HEK293T (cell line): ENCODE results near the gene LHX4.

Source experiments
- ARNT ChIP-seq: fragments of 450-650 bp; IDR thresholded peaks from 2 replicates; pipeline ENCODE4 v1.6.1; 2017; ENCODE audit warnings: mild to moderate bottlenecking
- BHLHE40 ChIP-seq: fragments of 450-650 bp; IDR thresholded peaks from 2 replicates; pipeline ENCODE4 v1.6.1; 2016; ENCODE audit warnings: mild to moderate bottlenecking, moderate library complexity, borderline replicate concordance
- CTBP1 ChIP-seq: fragments of 450-650 bp; IDR thresholded peaks from 2 replicates; pipeline ENCODE4 v1.6.1; 2016; ENCODE audit warnings: borderline replicate concordance
- ELF4 ChIP-seq: fragments of 450-650 bp; IDR thresholded peaks from 2 replicates; pipeline ENCODE4 v1.6.1; 2017; ENCODE audit warnings: antibody characterized with exemption
- FOXA1 ChIP-seq: fragments of 450-650 bp; IDR thresholded peaks from 2 replicates; pipeline ENCODE4 v1.6.1; 2016; ENCODE audit warnings: mild to moderate bottlenecking
- FOXK2 ChIP-seq: fragments of 450-650 bp; IDR thresholded peaks from 2 replicates; pipeline ENCODE4 v1.6.1; 2016; ENCODE audit warnings: mild to moderate bottlenecking
- FOXM1 ChIP-seq: fragments of 450-650 bp; IDR thresholded peaks from 2 replicates; pipeline ENCODE4 v1.6.1; 2017; ENCODE audit warnings: mild to moderate bottlenecking, borderline replicate concordance
- HDGF ChIP-seq: fragments of 450-650 bp; IDR thresholded peaks from 2 replicates; pipeline ENCODE4 v1.6.1; 2017; ENCODE audit warnings: antibody characterized with exemption, borderline replicate concordance
- LEF1 ChIP-seq: fragments of 450-650 bp; IDR thresholded peaks from 2 replicates; pipeline ENCODE4 v1.6.1; 2017; ENCODE audit warnings: mild to moderate bottlenecking, borderline replicate concordance
- SP1 ChIP-seq: fragments of 450-650 bp; IDR thresholded peaks from 2 replicates; pipeline ENCODE4 v1.6.1; 2017
- SUZ12 ChIP-seq: fragments of 450-650 bp; IDR thresholded peaks from 2 replicates; pipeline ENCODE4 v1.6.1; 2016; ENCODE audit warnings: mild to moderate bottlenecking
- ZNF384 ChIP-seq: fragments of 450-650 bp; IDR thresholded peaks from 2 replicates; pipeline ENCODE4 v1.6.1; 2016

GRCh38 chr1:180236698-180237509 lies 6.8 kb downstream of the LHX4 start:
- TF ChIP-seq ELF4 = no peak
- no peak for TF ChIP-seq FOXM1
- no peak for TF ChIP-seq SUZ12
- no peak for TF ChIP-seq ARNT
- no peak for TF ChIP-seq LEF1
- TF ChIP-seq ZNF384 = no peak
- TF ChIP-seq FOXA1 = no peak
- no peak for TF ChIP-seq SP1
- TF ChIP-seq HDGF = no peak
- TF ChIP-seq CTBP1 = no peak
- TF ChIP-seq FOXK2 = no peak
- no peak for TF ChIP-seq BHLHE40
